Keratinocyte (primary cell): ENCODE measurements around the gene ZNF816. TPM values are rescaled to one million over a fixed set of nuclear protein-coding genes. Genes with fewer than 3 reads are reported as not detected.
"Not testable (repeated sequence)": the region's sequence is repeated elsewhere in the genome, so short reads cannot be mapped to it uniquely, and the experiment has no call there.

Source experiments
- DNase-seq: peaks from one replicate; pipeline ENCODE4 v3.0.0-alpha.2; 2011; ENCODE audit warnings: low read depth, missing footprints, low spot score
- FAIRE-seq: peaks from 2 replicates; lab custom pipeline; 2011; peaks lifted over from hg19 to GRCh38; lab: Jason Lieb, UNC
- H2AFZ ChIP-seq: 2 replicates; pipeline ENCODE4 v1.6.0; 2012; ENCODE audit warnings: low read length, control low read depth, inconsistent platforms; ENCODE audit not compliant: control insufficient read depth
- H3K27ac ChIP-seq: 2 replicates; pipeline ENCODE4 v1.5.1; 2011; ENCODE audit warnings: low read length; ENCODE audit not compliant: control insufficient read depth, insufficient read depth
- H3K27me3 ChIP-seq: 3 replicates; pipeline ENCODE4 v1.6.0; 2011; ENCODE audit warnings: low read length; ENCODE audit not compliant: control insufficient read depth, insufficient read depth; ENCODE audit errors: extremely low read depth
- H3K36me3 ChIP-seq, 2 experiments: 2 replicates in 1 of 2; 3 replicates in 1 of 2; pipeline ENCODE4 v1.5.1; 2011; ENCODE audit warnings: low read length in 2 of 2, mild to moderate bottlenecking in 1 of 2; ENCODE audit not compliant: control insufficient read depth in 2 of 2, insufficient read depth in 2 of 2; ENCODE audit errors: extremely low read depth in 1 of 2
- H3K4me1 ChIP-seq: 3 replicates; pipeline ENCODE4 v1.5.1; 2011; ENCODE audit warnings: low read length; ENCODE audit not compliant: control insufficient read depth, insufficient read depth; ENCODE audit errors: extremely low read depth
- H3K4me2 ChIP-seq: 3 replicates; pipeline ENCODE4 v1.6.0; 2011; ENCODE audit warnings: low read depth, low read length; ENCODE audit not compliant: control insufficient read depth, insufficient read depth; ENCODE audit errors: extremely low read depth
- H3K4me3 ChIP-seq, 3 experiments: fragments of 200-600 bp in 1 of 3; sonication (generic) in 1 of 3; 2 replicates in 2 of 3; 3 replicates in 1 of 3; pipeline ENCODE4 v1.5.1; 2011 to 2016; ENCODE audit warnings: low read length in 3 of 3, mild to moderate bottlenecking in 3 of 3, control low read depth in 2 of 3, inconsistent platforms in 1 of 3, low read depth in 1 of 3, mixed read lengths in 1 of 3, mixed run types in 1 of 3, moderate library complexity in 1 of 3; ENCODE audit not compliant: control insufficient read depth in 2 of 3, insufficient read depth in 2 of 3; ENCODE audit errors: extremely low read depth in 1 of 3
- H3K79me2 ChIP-seq: 2 replicates; pipeline ENCODE4 v1.6.0; 2012; ENCODE audit warnings: low read length; ENCODE audit not compliant: control insufficient read depth, insufficient read depth
- H3K9ac ChIP-seq: 3 replicates; pipeline ENCODE4 v1.6.0; 2011; ENCODE audit warnings: low read length; ENCODE audit not compliant: control insufficient read depth, insufficient read depth; ENCODE audit errors: extremely low read depth
- H3K9me1 ChIP-seq: 3 replicates; pipeline ENCODE4 v1.6.0; 2011; ENCODE audit warnings: low read length; ENCODE audit not compliant: control insufficient read depth, insufficient read depth; ENCODE audit errors: extremely low read depth
- H3K9me3 ChIP-seq: 2 replicates; pipeline ENCODE4 v1.5.1; 2012; ENCODE audit warnings: low read depth, low read length; ENCODE audit not compliant: control insufficient read depth
- H4K20me1 ChIP-seq: 3 replicates; pipeline ENCODE4 v1.6.0; 2011; ENCODE audit warnings: low read length; ENCODE audit not compliant: control insufficient read depth, insufficient read depth; ENCODE audit errors: extremely low read depth
- CTCF ChIP-seq, 3 experiments: IDR thresholded peaks in 1 of 3; conservative IDR thresholded peaks in 1 of 3; optimal IDR thresholded peaks in 1 of 3; 2 replicates in 2 of 3; 3 replicates in 1 of 3; pipeline versions ENCODE3 to v1.5.1; 2011; ENCODE audit warnings: low read length in 3 of 3, mild to moderate bottlenecking in 3 of 3, moderate library complexity in 2 of 3, control low read depth in 1 of 3, inconsistent platforms in 1 of 3; ENCODE audit not compliant: insufficient read depth in 2 of 3; ENCODE audit errors: extremely low read depth in 1 of 3
- EZH2 ChIP-seq: IDR thresholded peaks from one replicate; pipeline ENCODE4 v1.6.1; 2012; ENCODE audit warnings: inconsistent platforms, mild to moderate bottlenecking, low read length, moderate library complexity
- dilution Hi-C: fragments of 300-500 bp; cut with MboI; formaldehyde crosslinking; loops from one replicate; pipeline ENCODE4 v1.7.0; 2020; ENCODE audit warnings: low sequenced_read_pairs; ENCODE audit not compliant: extremely low pct_ligation_motif_present
- polyA plus RNA-seq, 5 experiments: library from polyadenylated mRNA; depleted of rRNA in 3 of 5; stranded (reverse) in 3 of 5; stranded (forward) in 1 of 5; unstranded in 1 of 5; fragments of >200 nt; gene quantifications; 1 replicate in 1 of 5; 2 replicates in 3 of 5; 3 replicates in 1 of 5; pipeline versions ENCODE4 v1.2.1 to v1.2.3, GENCODE V29; 2011 to 2012; ENCODE audit warnings: missing spikeins in 2 of 5, low read depth in 1 of 5, low replicate concordance in 1 of 5

The ZNF816 gene
- polyA plus RNA-seq, 1 donor (not counting 4 experiments of a cell fraction or from before 2014, with no cell fraction given) = 4.3 TPM

DNA sequence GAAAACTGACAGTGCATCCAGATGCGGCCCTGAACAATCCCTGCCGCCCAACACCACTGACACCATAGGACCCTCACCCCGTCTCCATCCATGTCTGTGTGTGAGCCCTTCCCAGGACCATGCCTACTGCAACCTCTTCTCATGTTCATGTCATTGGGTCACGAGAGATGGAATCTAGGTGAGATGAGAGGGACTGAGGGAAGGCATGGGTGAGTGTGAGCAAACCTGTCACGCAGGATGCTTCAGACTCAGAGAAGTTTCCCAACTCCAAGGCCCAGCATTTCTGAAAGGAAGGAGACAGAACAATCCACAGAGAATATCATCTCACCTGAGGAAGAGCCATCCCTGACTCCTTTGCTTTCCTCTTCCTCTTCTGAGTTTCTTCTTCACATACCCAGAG, 45.1 kb downstream of the ZNF816 start:
- Histone ChIP-seq H3K4me1 (peaks cover 4% of the 10 kb centered on the region), H3K4me3 (no peak overlapping the region), H3K27ac (no peak overlapping the region), H3K27me3 (no peaks in the 10 kb centered on the region), H3K9me3 (no peaks in the 10 kb centered on the region), H2AFZ (no peak overlapping the region), H4K20me1 (no peaks in the 10 kb centered on the region), H3K9me1 (no peaks in the 10 kb centered on the region), H3K9ac (no peak overlapping the region), H3K79me2 (peaks cover 2% of the 10 kb centered on the region), H3K36me3 (peaks cover 4 to 11% of the 10 kb centered on the region in 2 experiments), H3K4me2 (no peak overlapping the region)
- dilution Hi-C loops = no loop called here
- DNase-seq (no peak), FAIRE-seq (no peak)
- TF ChIP-seq EZH2 = no peak
- no peak for TF ChIP-seq CTCF (optimal IDR thresholded peaks at IDR 0.05 in 1 of 3, IDR thresholded peaks at IDR 0.05 in 1 of 3, conservative IDR thresholded peaks at IDR 0.05 in 1 of 3; ENCODE audit: extremely low read depth in 1 of 3, insufficient read depth in 2 of 3, low read length in 3 of 3)

DNA sequence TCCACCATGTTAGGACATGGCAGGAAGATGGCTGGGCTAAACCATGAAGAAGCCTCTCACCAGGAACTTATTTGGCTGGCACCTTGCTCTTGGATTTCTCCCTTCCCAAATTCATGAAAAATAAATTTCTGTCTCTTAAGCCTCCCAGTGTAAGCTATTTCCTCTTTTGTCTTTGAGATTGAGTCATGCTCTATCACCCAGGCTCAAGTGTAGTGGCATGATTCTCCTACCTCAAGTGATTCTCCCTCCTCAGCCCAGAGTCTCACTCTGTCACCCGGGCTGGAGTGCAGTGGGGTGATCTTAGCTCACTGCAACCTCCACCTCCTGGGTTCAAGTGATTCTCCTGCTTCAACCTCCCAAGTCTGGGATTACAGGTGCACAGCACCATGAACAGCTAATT, 52.0 kb downstream of the ZNF816 start:
- dilution Hi-C loops = no loop called here
- Histone ChIP-seq H2AFZ (no peak overlapping the region), H4K20me1 (no peaks in the 10 kb centered on the region), H3K27me3 (no peaks in the 10 kb centered on the region), H3K36me3 (peaks cover 0 to 12% of the 10 kb centered on the region in 2 experiments), H3K79me2 (no peaks in the 10 kb centered on the region), H3K27ac (no peak overlapping the region), H3K4me3 (no peak overlapping the region), H3K4me1 (no peaks in the 10 kb centered on the region), H3K9me3 (peaks cover 3% of the 10 kb centered on the region), H3K9me1 (no peaks in the 10 kb centered on the region), H3K9ac (no peak overlapping the region), H3K4me2 (no peak overlapping the region)
- DNase-seq (no peak), FAIRE-seq (no peak)
- no peak for TF ChIP-seq CTCF (optimal IDR thresholded peaks at IDR 0.05 in 1 of 3, IDR thresholded peaks at IDR 0.05 in 1 of 3, conservative IDR thresholded peaks at IDR 0.05 in 1 of 3; ENCODE audit: extremely low read depth in 1 of 3, insufficient read depth in 2 of 3, low read length in 3 of 3)
- TF ChIP-seq EZH2 = no peak

GRCh38 chr19:52904052-52904780, 58.5 kb downstream of the ZNF816 start:
- H3K27ac ChIP-seq, H3K36me3 ChIP-seq, H3K4me3 ChIP-seq, H3K9me1 ChIP-seq, FAIRE-seq, DNase-seq, dilution Hi-C loops, H3K9me3 ChIP-seq, H4K20me1 ChIP-seq, H3K9ac ChIP-seq, H3K4me2 ChIP-seq, H2AFZ ChIP-seq, H3K4me1 ChIP-seq, H3K79me2 ChIP-seq, H3K27me3 ChIP-seq: not testable (repeated sequence)
